Measurements from ENCODE around the gene TBC1D5.

GRCh38 chr3:17529677-17530076 is 212.8 kb downstream of the TBC1D5 start:
- TF ChIP-seq RXRA (IDR thresholded peaks at IDR 0.05; ENCODE audit: insufficient read depth, low read depth, low read length), result no peak
- TF ChIP-seq CTCF (IDR thresholded peaks at IDR 0.05; ENCODE audit: control extremely low read depth in 1 of 3, insufficient read depth in 1 of 3, low read depth in 1 of 3, low read length in 3 of 3), result no peak
- TF ChIP-seq JUN (IDR thresholded peaks at IDR 0.05; ENCODE audit: low read depth, low read length), result no peak
- TF ChIP-seq KDM1A (IDR thresholded peaks at IDR 0.05; ENCODE audit: borderline replicate concordance, low read length), result no peak
- TF ChIP-seq, protein P1, sequence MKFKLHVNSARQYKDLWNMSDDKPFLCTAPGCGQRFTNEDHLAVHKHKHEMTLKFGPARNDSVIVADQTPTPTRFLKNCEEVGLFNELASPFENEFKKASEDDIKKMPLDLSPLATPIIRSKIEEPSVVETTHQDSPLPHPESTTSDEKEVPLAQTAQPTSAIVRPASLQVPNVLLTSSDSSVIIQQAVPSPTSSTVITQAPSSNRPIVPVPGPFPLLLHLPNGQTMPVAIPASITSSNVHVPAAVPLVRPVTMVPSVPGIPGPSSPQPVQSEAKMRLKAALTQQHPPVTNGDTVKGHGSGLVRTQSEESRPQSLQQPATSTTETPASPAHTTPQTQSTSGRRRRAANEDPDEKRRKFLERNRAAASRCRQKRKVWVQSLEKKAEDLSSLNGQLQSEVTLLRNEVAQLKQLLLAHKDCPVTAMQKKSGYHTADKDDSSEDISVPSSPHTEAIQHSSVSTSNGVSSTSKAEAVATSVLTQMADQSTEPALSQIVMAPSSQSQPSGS (IDR thresholded peaks at IDR 0.05; ENCODE audit: low read length), result no peak
- TF ChIP-seq GABPA (IDR thresholded peaks at IDR 0.05; ENCODE audit: borderline replicate concordance, insufficient read depth, low read length), result no peak
- no peak for TF ChIP-seq EZH2 (IDR thresholded peaks at IDR 0.05; ENCODE audit: low read depth, low read length, severe bottlenecking)
- no peak for TF ChIP-seq USF2 (IDR thresholded peaks at IDR 0.05; ENCODE audit: low read length)
- no peak for TF ChIP-seq EGR1 (IDR thresholded peaks at IDR 0.05; ENCODE audit: borderline replicate concordance, low read depth, low read length)
- TF ChIP-seq ASH2L (IDR thresholded peaks at IDR 0.05; ENCODE audit: low read length), result no peak
